Measurements from ENCODE around the gene SLC17A7.

SLC17A7 gene

GRCh38 chr19:49425922-49426592 is 15.3 kb downstream of the SLC17A7 start:
- Histone ChIP-seq H3K9ac (ENCODE audit: low read length) (no peak overlapping the region), H4K91ac (ENCODE audit: low read depth, low read length) (no peak overlapping the region), H3K4ac (ENCODE audit: low read depth, low read length) (no peak overlapping the region), H3K4me1 (ENCODE audit: control insufficient read depth in 1 of 2, insufficient read depth in 2 of 2, low read length in 2 of 2) (peaks cover 2 to 3% of the 10 kb centered on the region in 2 experiments), H3K79me2 (ENCODE audit: control insufficient read depth, insufficient read depth, low read length, poor library complexity) (no peaks in the 10 kb centered on the region), H2AK5ac (ENCODE audit: low read length) (no peak overlapping the region), H3K36me3 (ENCODE audit: control insufficient read depth in 1 of 2, insufficient read depth in 2 of 2, low read length in 2 of 2) (no peaks in the 10 kb centered on the region), H2BK5ac (ENCODE audit: low read depth, low read length, poor library complexity) (no peak overlapping the region), H4K8ac (ENCODE audit: low read depth, low read length) (no peak overlapping the region), H2BK120ac (ENCODE audit: insufficient read depth, low read length, poor library complexity) (no peak overlapping the region), H2AFZ (ENCODE audit: insufficient read depth, low read length, poor library complexity) (no peak overlapping the region), H3K23ac (ENCODE audit: low read length) (no peak overlapping the region), H3K18ac (ENCODE audit: low read length) (no peak overlapping the region), H3K27ac (ENCODE audit: low read depth, low read length) (no peak overlapping the region), H3K4me2 (ENCODE audit: low read length) (no peak overlapping the region), H3K9me3 (ENCODE audit: insufficient read depth, low read depth, low read length) (peaks cover 6% of the 10 kb centered on the region), H3K4me3 (ENCODE audit: low read depth, low read length) (no peak overlapping the region), H4K12ac (ENCODE audit: low read depth, low read length) (no peak overlapping the region), H3K79me1 (ENCODE audit: low read length) (no peaks in the 10 kb centered on the region), H2BK12ac (ENCODE audit: low read length) (no peak overlapping the region), H3K14ac (ENCODE audit: low read length) (no peak overlapping the region), H3K27me3 (ENCODE audit: insufficient read depth, low read length) (peaks cover 76% of the 10 kb centered on the region)
- no peak for DNase-seq
- no CpG with 5 or more reads among the region's 30 CpGs for WGBS (ENCODE audit: extremely low coverage, insufficient coverage, insufficient read length)

- no peaks in the 10 kb centered on the region for H3K79me1 ChIP-seq (ENCODE audit: low read length)
- peaks cover 3% of the 10 kb centered on the region in 2 experiments for H3K4me1 ChIP-seq (ENCODE audit: control insufficient read depth in 1 of 2, insufficient read depth in 2 of 2, low read length in 2 of 2)
- WGBS (ENCODE audit: extremely low coverage, insufficient coverage, insufficient read length), result no CpG with 5 or more reads among the region's 7 CpGs
- DNase-seq, result no peak
- no peak within 1 kb of the TSS for H2BK12ac ChIP-seq (ENCODE audit: low read length)
- peaks cover 82% of the 10 kb centered on the region for H3K27me3 ChIP-seq (ENCODE audit: insufficient read depth, low read length)
- H3K79me2 ChIP-seq (ENCODE audit: control insufficient read depth, insufficient read depth, low read length, poor library complexity), result no peaks in the 10 kb centered on the region
- no peak within 1 kb of the TSS for H3K4me3 ChIP-seq (ENCODE audit: low read depth, low read length)
- H3K9me3 ChIP-seq (ENCODE audit: insufficient read depth, low read depth, low read length), result peaks cover 6% of the 10 kb centered on the region
- no peak within 1 kb of the TSS for H3K4me2 ChIP-seq (ENCODE audit: low read length)
- H4K12ac ChIP-seq (ENCODE audit: low read depth, low read length), result no peak within 1 kb of the TSS
- H3K14ac ChIP-seq (ENCODE audit: low read length), result no peak within 1 kb of the TSS
- H3K4ac ChIP-seq (ENCODE audit: low read depth, low read length), result no peak within 1 kb of the TSS
- H2BK120ac ChIP-seq (ENCODE audit: insufficient read depth, low read length, poor library complexity), result no peak within 1 kb of the TSS
- H3K36me3 ChIP-seq (ENCODE audit: control insufficient read depth in 1 of 2, insufficient read depth in 2 of 2, low read length in 2 of 2), result no peaks in the 10 kb centered on the region
- H2AFZ ChIP-seq (ENCODE audit: insufficient read depth, low read length, poor library complexity), result no peak within 1 kb of the TSS
- no peak within 1 kb of the TSS for H3K18ac ChIP-seq (ENCODE audit: low read length)
- H3K9ac ChIP-seq (ENCODE audit: low read length), result no peak within 1 kb of the TSS
- H4K91ac ChIP-seq (ENCODE audit: low read depth, low read length), result no peak within 1 kb of the TSS
- H3K27ac ChIP-seq (ENCODE audit: low read depth, low read length), result no peak within 1 kb of the TSS
- H4K8ac ChIP-seq (ENCODE audit: low read depth, low read length), result no peak within 1 kb of the TSS
- no peak within 1 kb of the TSS for H3K23ac ChIP-seq (ENCODE audit: low read length)
- no peak within 1 kb of the TSS for H2AK5ac ChIP-seq (ENCODE audit: low read length)
- H2BK5ac ChIP-seq (ENCODE audit: low read depth, low read length, poor library complexity), result no peak within 1 kb of the TSS
Measured at GRCh38 chr19:49425178-49425577, 16.1 kb downstream of the SLC17A7 start, which contains the start of gene GFY. GFY (plus strand) TSS chr19:49425388; CDS start chr19:49426431, 1,043 bp downstream.

- Histone ChIP-seq H2BK120ac (ENCODE audit: insufficient read depth, low read length, poor library complexity) (no peak overlapping the region), H3K9me3 (ENCODE audit: insufficient read depth, low read depth, low read length) (peaks cover 6% of the 10 kb centered on the region), H3K27me3 (ENCODE audit: insufficient read depth, low read length) (peaks cover 80% of the 10 kb centered on the region), H3K23ac (ENCODE audit: low read length) (no peak overlapping the region), H3K79me1 (ENCODE audit: low read length) (no peaks in the 10 kb centered on the region), H3K9ac (ENCODE audit: low read length) (no peak overlapping the region), H2AK5ac (ENCODE audit: low read length) (no peak overlapping the region), H3K36me3 (ENCODE audit: control insufficient read depth in 1 of 2, insufficient read depth in 2 of 2, low read length in 2 of 2) (no peaks in the 10 kb centered on the region), H3K27ac (ENCODE audit: low read depth, low read length) (no peak overlapping the region), H3K4me3 (ENCODE audit: low read depth, low read length) (no peak overlapping the region), H2BK5ac (ENCODE audit: low read depth, low read length, poor library complexity) (no peak overlapping the region), H3K18ac (ENCODE audit: low read length) (no peak overlapping the region), H3K4me1 (ENCODE audit: control insufficient read depth in 1 of 2, insufficient read depth in 2 of 2, low read length in 2 of 2) (peaks cover 3% of the 10 kb centered on the region in 2 experiments), H4K12ac (ENCODE audit: low read depth, low read length) (no peak overlapping the region), H2BK12ac (ENCODE audit: low read length) (no peak overlapping the region), H3K14ac (ENCODE audit: low read length) (no peak overlapping the region), H4K91ac (ENCODE audit: low read depth, low read length) (no peak overlapping the region), H2AFZ (ENCODE audit: insufficient read depth, low read length, poor library complexity) (no peak overlapping the region), H3K4me2 (ENCODE audit: low read length) (no peak overlapping the region), H3K79me2 (ENCODE audit: control insufficient read depth, insufficient read depth, low read length, poor library complexity) (no peaks in the 10 kb centered on the region), H3K4ac (ENCODE audit: low read depth, low read length) (no peak overlapping the region), H4K8ac (ENCODE audit: low read depth, low read length) (no peak overlapping the region)
- no peak for DNase-seq
- no CpG with 5 or more reads among the region's 3 CpGs for WGBS (ENCODE audit: extremely low coverage, insufficient coverage, insufficient read length)
Measured at GRCh38 chr19:49423985-49424303, 17.4 kb downstream of the SLC17A7 start.

- H4K12ac ChIP-seq (ENCODE audit: low read depth, low read length), result no peak within 1 kb of the TSS
- peaks cover 6% of the 10 kb centered on the region for H3K9me3 ChIP-seq (ENCODE audit: insufficient read depth, low read depth, low read length)
- H4K91ac ChIP-seq (ENCODE audit: low read depth, low read length), result no peak within 1 kb of the TSS
- no peak within 1 kb of the TSS for H3K14ac ChIP-seq (ENCODE audit: low read length)
- no peak for DNase-seq
- H3K23ac ChIP-seq (ENCODE audit: low read length), result no peak within 1 kb of the TSS
- H3K4me2 ChIP-seq (ENCODE audit: low read length), result no peak within 1 kb of the TSS
- H4K8ac ChIP-seq (ENCODE audit: low read depth, low read length), result no peak within 1 kb of the TSS
- H2AK5ac ChIP-seq (ENCODE audit: low read length), result no peak within 1 kb of the TSS
- H3K4ac ChIP-seq (ENCODE audit: low read depth, low read length), result no peak within 1 kb of the TSS
- H3K36me3 ChIP-seq (ENCODE audit: control insufficient read depth in 1 of 2, insufficient read depth in 2 of 2, low read length in 2 of 2), result no peaks in the 10 kb centered on the region
- no peak within 1 kb of the TSS for H3K27ac ChIP-seq (ENCODE audit: low read depth, low read length)
- H3K79me1 ChIP-seq (ENCODE audit: low read length), result no peaks in the 10 kb centered on the region
- H3K4me1 ChIP-seq (ENCODE audit: control insufficient read depth in 1 of 2, insufficient read depth in 2 of 2, low read length in 2 of 2), result peaks cover 3% of the 10 kb centered on the region in 2 experiments
- H2BK120ac ChIP-seq (ENCODE audit: insufficient read depth, low read length, poor library complexity), result no peak within 1 kb of the TSS
- no peak within 1 kb of the TSS for H2BK12ac ChIP-seq (ENCODE audit: low read length)
- no peak within 1 kb of the TSS for H2AFZ ChIP-seq (ENCODE audit: insufficient read depth, low read length, poor library complexity)
- peaks cover 74% of the 10 kb centered on the region for H3K27me3 ChIP-seq (ENCODE audit: insufficient read depth, low read length)
- no peaks in the 10 kb centered on the region for H3K79me2 ChIP-seq (ENCODE audit: control insufficient read depth, insufficient read depth, low read length, poor library complexity)
- H3K18ac ChIP-seq (ENCODE audit: low read length), result no peak within 1 kb of the TSS
- no CpG with 5 or more reads among the region's 42 CpGs for WGBS (ENCODE audit: extremely low coverage, insufficient coverage, insufficient read length)
- no peak within 1 kb of the TSS for H2BK5ac ChIP-seq (ENCODE audit: low read depth, low read length, poor library complexity)
- no peak within 1 kb of the TSS for H3K4me3 ChIP-seq (ENCODE audit: low read depth, low read length)
- no peak within 1 kb of the TSS for H3K9ac ChIP-seq (ENCODE audit: low read length)
Measured at GRCh38 chr19:49423071-49423984, 18.0 kb downstream of the SLC17A7 start, which contains the start of gene PTH2. PTH2 (minus strand) TSS chr19:49423441; CDS start chr19:49423339, 102 bp downstream.

All from trophoblast cell (in vitro differentiated cells and primary cell).